Endometrial microvascular endothelial cells (primary cell): ENCODE results near the gene BABAM2. TPM values are rescaled to one million over a fixed set of nuclear protein-coding genes. Genes with fewer than 3 reads are reported as not detected.

Source experiments
- in situ Hi-C: cut with HindIII; loops from 2 replicates; pipeline ENCODE4 v1.10.0; 2017; ENCODE audit warnings: low sequenced_read_pairs, low pct_unique_long_range_greater_than_20kb; ENCODE audit errors: inconsistent ontology term
- total RNA-seq: library from RNA; depleted of rRNA; stranded (reverse); fragments of >200 nt; gene quantifications from one replicate; pipeline ENCODE4 v1.2.3, GENCODE V29; 2015; ENCODE audit errors: inconsistent ontology term

Gene BABAM2
- total RNA-seq, 1 donor from 2014 or later: 24.8 TPM

GRCh38 chr2:28375742-28376631 is 485.5 kb downstream of the BABAM2 start:
- in situ Hi-C loops: no loop called here

GRCh38 chr2:28377195-28377816 is 486.8 kb downstream of the BABAM2 start:
- in situ Hi-C loops: no loop called here

GRCh38 chr2:28377984-28378678 is 487.6 kb downstream of the BABAM2 start:
- in situ Hi-C loops: no loop called here

GRCh38 chr2:28378679-28379584 is 488.4 kb downstream of the BABAM2 start:
- in situ Hi-C loops: no loop called here

- in situ Hi-C loops: no loop called here
Observed at GRCh38 chr2:28380219-28380618, 489.7 kb downstream of the BABAM2 start.

GRCh38 chr2:28381225-28382180 is 491.0 kb downstream of the BABAM2 start:
- in situ Hi-C loops: no loop called here

GRCh38 chr2:28382755-28383154 is 492.2 kb downstream of the BABAM2 start:
- in situ Hi-C loops: no loop called here

GRCh38 chr2:28387082-28387960 is 496.8 kb downstream of the BABAM2 start:
- in situ Hi-C loops: no loop called here

Other genes with a start within 250 kb of the BABAM2 start
- 18.0 TPM for gene SUPT7L, start 227.1 kb upstream of the BABAM2 start, total RNA-seq
- 30.3 TPM for gene SLC4A1AP, start 226.8 kb upstream of the BABAM2 start, total RNA-seq
- 126 TPM for gene MRPL33, start 119.0 kb upstream of the BABAM2 start, total RNA-seq
- gene RBKS, start 342 bp upstream of the BABAM2 start, total RNA-seq: 8.5 TPM